Midbrain (tissue), 1 donor: Measurements from ENCODE around the gene NRG3.

Experiments
- DNase-seq: peaks from one replicate; lab custom pipeline; 2025; lab: John Stamatoyannopoulos, UW

Gene NRG3

DNA sequence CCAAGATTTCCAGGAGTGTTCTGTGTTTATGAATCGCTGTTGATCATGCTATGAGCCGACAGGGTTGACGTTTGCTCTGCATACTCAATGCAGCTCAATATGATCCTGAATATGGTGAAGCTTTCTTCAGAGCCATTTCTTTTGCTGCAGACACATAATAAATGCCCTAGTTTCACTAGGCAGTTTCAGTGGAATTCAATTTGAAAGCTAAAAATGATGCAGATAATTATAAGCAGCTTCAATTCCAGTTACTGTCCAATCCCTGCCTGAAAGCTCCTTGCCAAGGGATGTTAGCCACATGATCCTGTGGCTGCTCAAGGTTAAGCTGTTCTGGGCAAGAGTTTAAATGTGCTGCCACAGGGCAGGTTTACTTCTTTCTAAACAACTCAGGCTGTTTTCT is 805.6 kb downstream of the NRG3 start:
- peak; percentile 35 for DNase-seq

DNA sequence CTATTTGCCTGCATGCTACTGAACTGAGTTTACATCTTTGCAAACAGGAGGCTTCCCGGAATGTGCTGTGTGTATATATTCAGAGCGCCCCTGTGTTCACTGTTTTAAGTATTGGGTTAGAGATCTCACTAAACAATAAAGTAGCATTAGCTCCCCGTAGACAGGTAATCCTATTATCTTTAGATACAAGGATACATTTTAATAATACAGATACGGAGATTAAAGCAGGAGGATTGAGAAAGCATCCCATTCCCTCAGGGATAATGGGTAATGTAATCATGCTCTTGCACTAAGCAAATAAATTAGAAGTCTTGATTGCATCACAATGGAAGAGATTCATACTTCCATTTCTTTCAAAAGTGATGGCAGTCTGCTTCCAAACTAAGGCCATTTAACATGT is 809.0 kb downstream of the NRG3 start:
- DNase-seq: no peak

DNA sequence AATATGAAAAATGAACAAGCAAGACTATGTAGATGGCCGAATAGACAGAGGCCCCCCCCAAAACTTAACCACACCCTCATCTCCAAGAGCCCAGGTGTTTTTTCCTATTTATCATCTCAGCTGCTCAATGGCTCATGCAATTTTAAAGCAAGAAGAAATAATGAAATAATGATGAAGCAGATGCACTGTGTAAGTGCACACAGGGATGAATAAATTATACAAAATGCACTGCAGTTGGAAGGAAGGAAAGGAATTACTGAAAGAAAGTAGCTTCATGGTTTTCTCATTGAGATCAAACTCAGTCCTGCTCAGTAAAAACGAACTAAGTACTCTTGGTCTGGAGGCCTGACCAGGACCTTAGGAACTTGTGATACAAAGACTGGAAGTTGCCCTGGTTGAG is 810.1 kb downstream of the NRG3 start:
- DNase-seq: no peak

DNA sequence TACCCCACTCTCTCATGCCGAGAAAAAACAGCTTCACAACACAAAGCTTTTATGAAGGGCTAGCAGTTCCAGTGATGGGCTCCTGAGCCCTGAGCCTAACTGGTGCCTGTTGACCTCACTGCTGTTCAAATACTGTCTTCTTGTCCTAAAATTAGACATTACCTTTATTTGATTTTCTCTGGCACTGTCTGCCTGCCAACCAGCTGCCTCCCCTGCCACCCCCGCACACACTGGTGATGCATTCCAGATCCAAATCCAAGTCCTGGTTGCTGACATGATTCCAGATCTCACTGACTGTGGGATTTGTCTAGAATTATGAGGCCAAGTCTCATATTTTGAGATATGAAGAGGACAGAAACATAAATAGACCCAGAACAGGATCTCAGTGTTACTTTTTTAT is 816.2 kb downstream of the NRG3 start:
- no peak for DNase-seq

DNA sequence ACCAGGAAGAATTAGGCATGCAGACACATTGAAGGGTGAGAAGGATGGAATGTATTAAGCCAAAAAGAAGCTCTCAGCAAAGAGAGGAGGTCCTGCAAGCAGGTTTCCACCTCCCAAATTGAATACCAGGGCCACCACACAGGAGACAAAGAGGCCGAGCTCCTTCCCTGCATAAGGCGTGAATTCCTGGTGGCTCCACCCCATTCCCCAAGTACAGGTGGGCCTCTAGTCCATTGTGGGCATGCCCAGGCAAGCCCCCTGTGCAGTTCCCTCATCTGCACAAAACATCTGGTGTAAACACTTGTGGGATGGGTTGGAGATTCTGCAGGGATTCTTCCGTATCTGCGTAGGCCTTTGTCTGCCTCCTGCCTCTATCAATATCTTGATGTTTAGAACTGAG is 817.5 kb downstream of the NRG3 start:
- DNase-seq: no peak

DNA sequence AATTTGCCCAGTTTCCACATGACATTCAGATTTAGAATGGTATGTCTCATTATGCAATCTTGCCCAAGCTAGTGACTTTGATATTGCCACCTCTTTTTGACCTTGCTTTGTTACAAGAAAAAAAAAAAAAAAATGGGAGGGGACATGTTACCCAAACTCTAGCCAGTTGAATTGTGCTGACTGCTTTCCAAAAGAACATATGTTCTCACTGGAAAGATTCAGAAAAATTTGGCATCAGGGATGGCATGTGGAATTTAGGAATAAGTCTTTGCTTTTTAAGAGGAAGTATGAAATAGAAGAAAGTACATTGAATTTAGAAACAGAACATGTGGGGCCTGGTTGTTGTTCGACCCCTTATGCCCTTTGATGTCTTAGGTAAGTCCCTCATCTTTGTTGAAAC is 846.8 kb downstream of the NRG3 start:
- no peak for DNase-seq

DNA sequence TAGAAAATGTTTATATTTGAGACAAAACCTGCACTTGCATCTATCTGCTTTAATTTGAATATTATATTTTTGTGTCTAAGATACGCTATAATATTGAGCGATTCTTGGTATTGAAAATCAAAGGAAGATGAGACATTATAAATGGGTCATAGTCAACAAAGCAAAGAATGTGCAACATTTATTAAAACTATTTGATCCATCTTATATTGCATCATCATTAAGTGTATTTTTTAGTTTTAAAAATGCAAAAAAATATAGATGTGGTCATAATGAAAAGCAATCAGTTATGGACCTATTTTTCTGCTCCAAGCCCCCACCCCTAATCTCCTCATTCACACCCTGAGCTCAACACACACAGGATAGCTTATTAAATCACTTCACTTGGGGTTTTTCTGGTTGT is 847.3 kb downstream of the NRG3 start:
- DNase-seq: no peak

DNA sequence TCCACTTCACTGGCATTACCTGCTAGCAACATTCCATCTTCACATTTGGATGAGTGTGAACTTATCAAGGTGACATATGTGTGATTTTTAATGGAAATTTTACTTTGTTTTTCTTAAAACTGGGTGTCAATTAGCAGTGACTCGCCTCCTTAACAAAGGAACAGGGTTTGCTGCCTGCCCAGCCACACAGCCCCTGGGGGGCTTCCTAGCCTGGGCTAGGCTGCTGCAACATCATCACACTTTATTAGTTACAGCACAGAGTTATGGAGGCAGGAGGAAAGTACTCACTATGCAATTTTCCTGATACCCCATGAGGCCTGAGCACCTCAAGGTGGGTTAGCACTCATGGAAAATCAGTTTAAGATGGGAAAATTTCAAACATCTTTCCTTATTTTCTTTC is 861.3 kb downstream of the NRG3 start:
- no peak for DNase-seq

DNA sequence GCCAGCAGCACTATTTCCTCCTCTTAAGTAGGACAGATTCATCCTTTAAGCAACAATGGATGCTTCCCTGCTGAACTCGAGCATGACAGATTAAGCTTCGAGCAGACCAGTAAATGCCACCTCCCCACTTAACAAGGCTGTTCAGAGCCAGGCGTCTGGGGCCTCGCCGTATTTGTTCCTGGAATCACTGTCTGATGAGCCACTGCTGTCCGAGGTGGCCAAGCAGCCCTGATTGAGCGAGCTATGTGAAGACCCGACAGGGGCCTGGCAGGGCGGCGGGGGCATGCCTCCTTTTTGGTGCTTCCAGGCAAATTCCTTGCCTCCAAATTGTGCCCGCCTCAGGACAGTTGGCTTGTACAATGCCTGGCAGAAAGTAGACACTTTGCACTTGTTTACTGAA is 862.6 kb downstream of the NRG3 start:
- DNase-seq: no peak

DNA sequence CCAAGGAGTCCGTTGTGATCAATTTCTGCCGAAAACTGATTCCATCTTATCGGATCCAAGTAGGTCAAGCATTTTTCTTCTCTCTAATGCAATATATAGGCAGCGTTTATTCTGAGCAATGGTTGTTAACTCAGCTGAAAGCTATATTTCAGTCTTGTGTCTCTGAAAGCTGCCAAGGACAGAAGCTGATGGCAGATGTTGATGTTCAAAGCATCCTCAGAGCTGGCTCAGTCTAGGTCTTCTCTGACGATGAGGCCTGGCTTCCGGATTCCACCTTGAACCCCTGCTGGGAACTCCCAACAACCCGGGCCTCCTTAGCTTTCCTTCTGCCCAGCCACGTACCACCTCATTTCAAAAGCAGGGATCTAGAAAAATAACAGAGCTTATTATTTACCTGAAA is 863.6 kb downstream of the NRG3 start:
- no peak for DNase-seq

DNA sequence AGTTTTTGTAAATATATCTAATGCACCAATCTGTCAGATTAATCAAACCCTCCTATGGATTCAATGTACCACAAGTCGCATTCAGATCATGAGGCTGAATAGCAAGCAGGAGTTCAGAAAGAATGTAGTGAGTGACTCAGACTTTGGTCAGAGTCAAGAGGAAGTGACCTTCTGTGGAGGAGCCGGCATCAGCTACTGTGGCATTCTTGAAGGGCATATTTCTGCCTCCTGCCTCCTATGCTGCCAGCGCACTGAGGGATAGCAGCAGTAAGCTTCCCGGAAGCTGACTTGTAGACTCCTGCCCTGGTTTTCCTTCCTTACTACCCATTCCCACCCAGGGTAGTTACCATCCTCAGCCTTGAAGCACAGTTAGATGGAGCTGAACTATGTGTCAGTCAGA is 867.5 kb downstream of the NRG3 start:
- no peak for DNase-seq

DNA sequence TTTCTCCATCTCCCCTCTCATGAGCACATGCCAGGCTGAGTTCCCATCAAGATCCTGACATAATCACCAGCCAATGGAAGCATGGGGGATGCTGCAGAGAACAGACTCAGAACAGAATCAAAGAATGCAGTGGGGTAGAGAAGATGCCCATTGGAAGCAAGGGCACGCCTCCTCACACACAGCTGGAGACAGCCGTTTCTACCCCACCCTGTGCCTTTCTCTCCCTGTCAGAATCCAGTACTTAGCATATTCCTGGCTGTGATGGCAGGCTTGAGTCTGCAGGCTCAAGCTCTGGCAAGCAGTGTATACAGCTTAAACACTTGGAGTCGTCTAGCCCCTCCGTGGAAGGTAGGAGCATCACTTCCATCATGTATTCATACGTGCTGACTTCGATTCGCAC is 867.9 kb downstream of the NRG3 start:
- no peak for DNase-seq

DNA sequence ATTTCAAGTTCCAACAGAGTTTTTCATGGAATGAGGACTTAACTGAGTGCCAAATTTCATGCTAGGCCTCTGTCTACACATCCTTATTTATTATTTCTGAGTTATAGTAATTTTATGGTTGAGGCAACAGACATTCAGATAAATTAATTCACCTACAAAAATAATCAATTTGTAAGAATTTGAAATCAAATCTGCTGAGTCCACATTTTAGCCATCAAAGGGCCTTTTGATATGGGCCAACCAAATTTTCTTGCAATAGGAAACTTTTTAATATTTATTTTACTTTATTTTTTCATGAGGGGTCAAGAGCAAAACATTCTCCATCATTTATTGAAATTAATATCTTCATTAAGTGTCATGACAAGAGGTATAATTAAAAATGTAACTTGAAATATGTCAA is 875.5 kb downstream of the NRG3 start:
- DNase-seq: no peak

DNA sequence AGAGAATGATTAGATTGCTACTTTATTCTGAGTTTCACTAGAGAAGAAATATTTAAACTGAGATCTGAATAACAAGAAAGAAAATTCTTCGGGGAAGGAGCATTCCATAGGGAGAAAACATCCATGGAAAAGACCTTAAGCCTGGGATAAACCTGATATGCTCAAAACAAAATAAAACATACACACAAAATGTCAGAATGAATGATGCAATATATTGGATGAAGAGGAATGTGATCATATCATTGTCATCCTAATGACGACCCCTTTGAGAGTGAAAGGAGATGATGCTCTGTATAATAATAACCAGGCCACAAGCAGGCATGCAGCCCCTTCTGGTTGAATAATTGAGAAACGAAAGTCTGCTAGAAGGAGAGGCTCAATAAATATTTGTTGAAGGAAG is 882.4 kb downstream of the NRG3 start:
- no peak for DNase-seq

DNA sequence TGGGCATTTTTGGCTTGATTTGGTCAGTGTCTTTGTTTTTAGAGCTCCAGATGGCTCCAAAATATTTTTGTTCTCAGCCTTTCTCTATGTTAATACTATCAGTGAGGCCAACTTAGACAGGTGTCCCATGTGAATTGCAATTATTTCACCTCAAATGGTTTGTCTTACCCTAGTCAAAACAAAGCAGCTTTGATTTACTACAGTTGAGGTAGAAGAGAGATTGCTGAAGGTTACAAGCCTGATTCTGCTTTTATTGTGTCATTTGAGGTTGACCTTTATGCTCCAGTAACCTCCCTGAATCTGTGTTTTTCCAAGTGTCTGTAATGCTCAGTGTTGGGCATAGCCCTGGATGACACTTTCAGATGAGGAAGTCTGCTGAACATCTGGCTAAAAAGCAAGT is 882.9 kb downstream of the NRG3 start:
- DNase-seq: no peak

DNA sequence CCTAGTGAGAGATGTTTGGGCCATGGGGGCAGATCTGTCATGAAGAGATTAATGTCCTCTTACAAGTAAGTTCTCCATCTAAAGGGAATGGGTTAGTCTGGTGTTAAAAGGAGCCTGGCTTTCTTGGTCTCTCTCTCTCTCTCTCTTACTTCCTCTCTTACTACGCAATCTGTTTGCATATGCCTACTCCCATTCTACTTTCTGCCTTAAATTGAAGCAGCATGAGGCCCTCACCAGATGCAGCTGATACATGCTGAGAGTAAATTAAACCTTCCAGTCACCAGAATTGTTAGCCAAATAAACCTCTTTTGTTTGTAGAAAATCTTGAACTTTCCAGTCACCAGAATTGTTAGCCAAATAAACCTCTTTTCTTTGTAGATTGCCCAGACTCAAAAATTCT is 884.1 kb downstream of the NRG3 start:
- no peak for DNase-seq

DNA sequence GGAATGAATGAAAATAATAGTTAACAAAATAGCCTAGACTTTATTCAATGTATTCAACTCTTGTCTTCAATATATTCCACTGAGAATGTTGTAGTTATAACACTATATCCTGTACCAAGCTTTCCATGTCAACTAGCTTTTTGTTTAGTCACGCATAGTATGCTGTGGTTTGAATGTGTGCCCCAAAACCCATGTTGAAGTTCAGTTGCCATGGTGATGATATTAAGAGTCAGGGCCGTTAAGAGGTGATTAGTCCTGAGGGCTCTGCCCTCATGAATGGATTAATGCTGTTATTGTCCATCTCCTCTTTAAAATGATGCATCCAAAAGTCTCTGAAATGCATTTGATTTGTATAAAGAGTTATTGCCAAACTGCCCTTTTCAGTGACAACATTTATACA is 887.6 kb downstream of the NRG3 start:
- no peak for DNase-seq

DNA sequence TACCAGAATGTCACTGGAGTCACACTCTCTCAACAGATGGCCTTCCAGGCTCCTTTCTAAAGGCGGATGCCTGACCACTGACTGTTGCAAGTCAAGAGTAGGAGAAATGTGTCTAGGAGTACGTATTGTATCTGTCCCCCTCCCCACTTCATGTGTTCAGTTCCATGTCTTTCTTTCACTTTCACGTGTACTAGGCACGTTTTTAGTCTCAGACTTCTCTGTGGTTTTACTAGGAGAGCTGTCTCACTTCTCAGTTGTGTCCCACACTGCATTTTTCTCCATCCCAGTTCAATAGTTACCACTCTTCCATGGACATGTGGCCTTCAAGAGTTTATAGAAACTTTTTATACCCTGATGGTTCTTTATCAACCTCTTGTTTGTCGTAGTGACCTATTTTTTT is 893.0 kb downstream of the NRG3 start:
- no peak for DNase-seq

DNA sequence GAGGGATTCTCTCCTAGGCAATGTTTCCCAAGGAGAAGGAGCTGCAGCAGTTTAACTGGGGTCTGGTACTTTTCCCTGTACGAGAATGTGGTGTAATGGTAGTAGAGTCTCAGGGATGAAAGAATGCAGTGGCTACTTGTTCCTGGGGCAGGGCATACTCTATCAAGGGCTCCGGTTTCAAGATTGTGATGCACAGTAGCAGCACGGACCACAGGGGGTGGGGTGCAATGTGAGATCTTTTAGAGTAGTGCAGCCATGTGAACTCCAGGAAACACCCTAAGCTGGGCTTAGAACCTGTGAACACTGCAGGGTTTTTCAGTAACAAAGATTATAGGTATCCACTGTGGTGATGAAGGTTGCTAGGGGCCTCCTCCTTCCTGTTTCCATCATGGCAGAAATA is 903.9 kb downstream of the NRG3 start:
- DNase-seq: no peak

DNA sequence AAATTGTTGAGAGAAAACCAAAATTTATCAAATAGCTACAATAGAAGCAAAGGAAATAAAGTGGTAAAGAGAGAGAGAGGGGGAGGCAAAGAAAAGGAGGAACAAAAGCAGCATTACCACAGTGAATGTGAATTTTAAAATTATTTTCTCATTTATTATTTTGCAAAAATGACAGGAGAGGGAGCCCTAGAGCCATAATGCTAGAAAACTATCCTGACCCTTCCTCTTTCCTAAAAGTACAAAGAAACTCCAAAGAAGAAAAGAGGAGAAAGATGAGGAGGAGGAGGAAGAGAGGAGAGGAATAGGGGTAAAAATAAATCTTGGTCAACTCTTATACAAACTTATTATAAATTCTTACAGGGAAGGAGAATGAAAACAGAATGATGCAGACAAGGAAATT is 921.5 kb downstream of the NRG3 start:
- DNase-seq: no peak

DNA sequence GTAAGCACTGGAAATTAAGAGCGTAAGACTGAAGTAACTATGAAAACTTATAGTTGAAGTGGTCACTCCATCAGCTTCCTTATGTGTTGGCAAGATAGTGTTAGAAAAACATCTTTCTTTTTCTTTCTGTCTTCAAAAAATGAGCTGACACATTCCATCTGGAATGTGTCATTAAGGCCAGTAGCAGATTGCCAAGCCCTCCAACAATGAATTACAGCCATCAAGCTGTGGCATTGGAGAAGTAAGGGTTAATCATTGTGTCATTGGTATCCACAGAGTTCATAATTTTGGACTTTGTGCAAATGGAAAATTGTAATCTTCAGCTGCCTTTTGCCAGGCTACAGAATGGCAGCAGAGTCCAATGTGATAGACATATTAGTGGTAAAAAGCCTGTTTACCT is 926.3 kb downstream of the NRG3 start:
- no peak for DNase-seq

DNA sequence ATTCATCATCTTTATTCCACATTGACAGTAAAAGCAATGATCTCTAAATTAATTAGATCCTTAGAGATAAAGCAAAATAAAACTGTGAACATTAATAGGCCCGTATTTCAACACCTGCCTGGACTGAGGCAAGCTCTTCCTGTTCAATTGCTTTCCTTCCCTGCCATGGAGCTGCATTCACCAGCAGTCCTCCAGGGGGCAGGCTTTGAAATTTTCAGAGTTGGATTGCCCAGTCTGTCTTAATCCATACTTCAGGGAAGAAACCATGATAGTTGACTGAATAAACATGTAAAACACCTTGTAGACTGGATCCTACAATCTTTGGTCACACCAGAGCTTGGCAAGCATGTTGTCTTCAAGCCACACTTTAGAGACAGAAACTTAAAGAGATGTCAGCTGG is 936.6 kb downstream of the NRG3 start:
- no peak for DNase-seq

DNA sequence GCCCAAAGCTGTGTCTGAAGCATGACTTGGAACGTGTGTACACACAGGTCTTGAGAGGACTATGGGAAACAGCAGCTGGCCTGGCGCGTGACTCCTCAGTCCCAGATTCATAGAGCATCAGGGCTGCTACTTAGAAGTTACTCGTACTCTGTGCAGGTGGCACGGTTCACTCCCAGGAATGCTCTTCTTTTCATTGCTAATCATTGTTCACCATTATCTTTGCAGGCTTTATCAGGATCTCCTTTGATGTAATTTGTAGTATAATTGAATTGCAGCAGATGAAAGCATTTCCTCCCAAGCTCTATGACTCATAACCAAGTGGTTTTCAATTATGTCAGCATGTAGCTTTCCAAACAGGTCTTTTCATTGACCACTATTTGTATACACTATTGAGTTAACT is 938.9 kb downstream of the NRG3 start:
- DNase-seq: no peak

DNA sequence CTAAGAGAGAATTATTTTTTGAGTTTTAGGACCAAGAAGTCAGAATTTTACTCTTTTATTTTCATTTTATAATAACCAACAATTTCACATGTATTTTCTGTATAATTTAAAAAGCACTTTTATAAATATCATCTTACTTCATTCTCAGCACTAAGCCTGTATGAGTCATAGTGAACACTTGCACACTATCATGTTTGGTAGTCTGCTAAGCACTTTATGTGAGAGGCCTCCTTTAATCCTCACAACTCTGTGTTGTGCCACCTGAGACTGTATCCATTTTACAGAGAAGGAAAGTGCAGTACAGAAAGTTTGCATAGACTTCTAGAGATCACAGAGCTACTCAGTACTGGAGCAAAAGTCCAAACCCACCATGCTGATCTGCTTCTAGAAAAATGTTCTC is 939.6 kb downstream of the NRG3 start:
- DNase-seq: no peak

DNA sequence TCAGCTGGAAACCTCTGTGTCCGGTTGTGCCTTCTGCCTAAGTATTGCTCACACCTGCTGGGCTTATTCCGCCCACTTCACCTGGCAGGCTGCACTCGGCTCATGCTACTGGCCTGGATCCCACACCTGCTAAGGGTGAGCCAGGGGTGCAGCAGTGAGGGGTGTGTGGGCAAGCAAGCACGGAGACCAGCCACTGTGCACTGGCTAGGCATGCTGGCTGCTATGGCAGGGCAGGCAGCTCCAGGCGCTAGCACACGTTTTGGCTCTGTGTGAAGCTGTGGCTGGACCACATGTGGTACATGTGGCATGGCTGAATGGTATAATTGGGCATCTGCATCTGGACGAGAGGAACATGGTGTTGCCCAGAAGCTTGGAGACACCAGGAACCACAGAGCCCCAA is 940.7 kb downstream of the NRG3 start:
- DNase-seq: no peak
